ENCODE measurements around the gene KLHDC4.

Gene KLHDC4

DNA sequence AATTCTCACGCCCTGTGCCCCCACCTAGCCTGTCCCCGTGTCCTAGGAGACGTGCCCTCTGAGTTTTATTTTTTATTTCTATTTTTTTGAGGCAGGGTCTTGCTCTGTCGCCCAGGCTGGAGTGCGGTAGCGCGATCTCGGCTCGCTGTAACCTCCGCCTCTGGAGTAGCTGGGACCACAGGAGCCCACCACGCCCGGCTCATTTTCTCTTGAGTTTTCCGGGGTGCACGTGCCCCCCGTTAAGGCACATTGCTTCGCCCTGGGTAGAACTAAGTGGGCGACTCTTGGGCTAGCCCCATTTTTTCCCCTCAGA lies 655 bp upstream of the KLHDC4 start:
- TF ChIP-seq POLR2A (IDR thresholded peaks at IDR 0.05; ENCODE audit: low read length) (no peak), GATA1 (IDR thresholded peaks at IDR 0.05; ENCODE audit: low read depth, low read length) (no peak)
- no peak for DNase-seq

DNA sequence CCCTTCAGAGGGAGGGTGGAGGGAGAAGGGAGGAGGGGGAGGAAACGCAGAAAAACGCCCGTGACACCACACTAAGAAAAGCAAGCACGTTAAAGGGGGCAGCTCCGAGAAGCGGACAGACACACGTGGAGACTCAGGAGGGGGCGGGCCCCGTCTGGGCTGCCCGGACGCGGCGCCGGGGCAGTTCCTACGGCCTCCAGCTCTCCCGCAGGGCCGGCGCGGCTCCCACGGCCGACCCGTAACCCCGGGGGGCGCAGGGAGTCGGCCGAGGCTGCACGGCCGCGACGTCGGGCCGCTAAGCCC lies 362 bp downstream of the KLHDC4 start:
- peak; percentile 57 to 67 for DNase-seq
- no peak for TF ChIP-seq GATA1 (IDR thresholded peaks at IDR 0.05; ENCODE audit: low read depth, low read length)
- TF ChIP-seq POLR2A (IDR thresholded peaks at IDR 0.05; ENCODE audit: low read length) = no peak

- TF ChIP-seq POLR2A (IDR thresholded peaks at IDR 0.05; ENCODE audit: low read length) (no peak), GATA1 (IDR thresholded peaks at IDR 0.05; ENCODE audit: low read depth, low read length) (no peak)
- no peak for DNase-seq
These were observed 950 bp downstream of the KLHDC4 start for GRCh38 chr16:87764600-87765472.

DNA sequence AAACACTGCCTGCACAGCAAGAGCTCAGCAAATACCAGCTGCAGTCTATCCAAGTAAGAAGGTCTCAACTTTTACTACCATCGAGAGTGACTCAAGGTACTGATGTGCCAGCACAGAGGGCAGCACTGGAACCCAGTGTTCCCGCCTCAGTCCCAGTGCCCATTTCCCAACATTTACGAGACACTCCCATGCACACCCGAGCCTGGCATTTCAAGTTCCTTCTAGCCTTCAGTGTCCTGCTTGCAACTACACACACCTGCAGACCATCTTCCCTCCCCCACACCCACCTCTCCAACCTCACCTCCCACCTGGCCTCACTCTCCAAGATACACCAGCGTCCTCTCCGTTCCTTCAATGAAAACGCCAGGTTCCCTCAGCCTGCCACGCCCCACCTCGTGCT lies 3.2 kb downstream of the KLHDC4 start:
- no peak for DNase-seq
- no peak for TF ChIP-seq POLR2A (IDR thresholded peaks at IDR 0.05; ENCODE audit: low read length)
- TF ChIP-seq GATA1 (IDR thresholded peaks at IDR 0.05; ENCODE audit: low read depth, low read length) = no peak

GRCh38 chr16:87762071-87762571 lies 3.7 kb downstream of the KLHDC4 start:
- no peak for DNase-seq

DNA sequence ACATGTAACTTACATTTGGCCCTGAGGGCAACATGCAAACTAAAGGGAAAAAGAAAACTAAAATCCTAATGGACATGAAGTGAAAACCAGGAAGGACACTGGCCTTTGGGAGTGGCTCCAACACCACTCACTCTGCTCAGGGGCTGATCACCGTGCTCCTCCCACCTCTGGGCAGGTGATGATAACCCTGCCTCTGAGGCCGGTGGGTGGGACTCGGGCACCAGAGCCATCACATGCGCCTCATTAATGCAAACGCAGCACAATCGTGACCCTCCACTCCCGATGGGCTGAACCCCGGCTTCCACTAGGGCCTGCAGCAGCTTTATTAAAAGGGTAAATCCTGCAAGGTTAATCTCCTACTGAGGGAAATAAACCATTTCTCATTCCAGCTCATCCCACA lies 4.7 kb downstream of the KLHDC4 start:
- TF ChIP-seq GATA1 (IDR thresholded peaks at IDR 0.05; ENCODE audit: low read depth, low read length) (no peak), POLR2A (IDR thresholded peaks at IDR 0.05; ENCODE audit: low read length) (no peak)

More at GRCh38 chr16:87762071-87762571, 3.7 kb downstream of the KLHDC4 start:
- TF ChIP-seq GATA1 (IDR thresholded peaks at IDR 0.05; ENCODE audit: low read depth, low read length) (no peak), POLR2A (IDR thresholded peaks at IDR 0.05; ENCODE audit: low read length) (no peak)

GRCh38 chr16:87757841-87758426 lies 7.9 kb downstream of the KLHDC4 start:
- no peak for DNase-seq
- TF ChIP-seq POLR2A (IDR thresholded peaks at IDR 0.05; ENCODE audit: low read length) = no peak
- no peak for TF ChIP-seq GATA1 (IDR thresholded peaks at IDR 0.05; ENCODE audit: low read depth, low read length)

More for the DNA sequence above, 4.7 kb downstream of the KLHDC4 start:
- DNase-seq = no peak

DNA sequence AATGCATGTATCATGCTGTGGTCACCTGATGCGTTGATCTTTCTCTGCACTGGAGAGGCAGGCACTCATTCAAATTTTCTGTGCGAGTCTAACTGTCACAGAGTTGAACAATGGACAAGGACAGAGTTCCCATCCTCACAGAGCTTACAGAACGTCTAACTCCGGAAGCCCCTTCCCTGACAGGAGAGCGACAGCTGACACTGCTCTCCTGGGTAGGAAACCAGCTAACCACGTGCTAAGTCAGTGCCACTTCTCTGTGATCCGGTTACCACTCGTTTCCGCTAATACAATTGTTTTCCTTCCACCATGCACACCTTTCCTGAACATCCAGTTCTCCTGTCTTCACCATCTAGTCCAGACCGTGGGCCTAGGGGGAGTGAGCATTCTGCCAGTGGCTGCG lies 11.3 kb downstream of the KLHDC4 start:
- no peak for TF ChIP-seq POLR2A (IDR thresholded peaks at IDR 0.05; ENCODE audit: low read length)
- TF ChIP-seq GATA1 (IDR thresholded peaks at IDR 0.05; ENCODE audit: low read depth, low read length) = no peak
- no peak for DNase-seq

DNA sequence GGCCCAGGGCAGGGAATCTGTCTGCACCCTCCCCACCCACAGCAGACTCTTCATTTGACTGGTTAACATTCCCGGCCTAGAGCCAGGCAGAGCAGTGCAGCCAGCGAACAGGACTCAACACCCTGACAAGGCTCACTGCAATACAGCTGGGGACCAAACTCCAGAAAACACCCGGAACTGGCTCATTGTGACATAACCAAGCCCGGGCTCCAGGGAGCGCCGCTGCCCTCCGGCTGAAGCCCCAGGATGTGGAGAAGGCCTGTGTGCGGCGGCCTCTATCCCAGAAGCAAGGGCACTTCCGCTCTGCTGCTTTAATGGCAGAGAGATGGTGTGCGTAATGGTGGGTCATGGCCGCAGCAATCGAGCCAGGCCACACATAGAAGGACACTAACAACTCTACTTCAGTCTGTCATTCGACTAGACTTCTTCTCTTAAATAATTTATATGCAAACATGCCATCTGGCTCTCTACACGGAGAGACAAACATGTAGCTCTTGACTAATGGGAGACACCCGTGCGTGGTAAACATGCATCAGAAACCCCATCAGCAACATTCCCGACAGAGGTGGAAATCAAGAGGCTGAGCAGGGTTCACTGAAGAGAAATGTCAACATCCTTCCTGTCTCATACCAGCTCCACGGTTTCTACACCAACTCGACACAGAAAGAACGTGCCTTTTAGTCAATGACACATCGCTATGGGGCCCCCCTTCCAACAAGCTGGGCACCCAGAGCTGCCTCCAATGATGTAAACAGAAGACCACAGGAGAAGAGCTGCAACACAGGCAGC lies 18.0 kb downstream of the KLHDC4 start:
- no peak for DNase-seq
- TF ChIP-seq GATA1 (IDR thresholded peaks at IDR 0.05; ENCODE audit: low read depth, low read length) (no peak), POLR2A (IDR thresholded peaks at IDR 0.05; ENCODE audit: low read length) (no peak)

- no peak for DNase-seq
- TF ChIP-seq POLR2A (IDR thresholded peaks at IDR 0.05; ENCODE audit: low read length) = no peak
- no peak for TF ChIP-seq GATA1 (IDR thresholded peaks at IDR 0.05; ENCODE audit: low read depth, low read length)
These were observed 19.6 kb downstream of the KLHDC4 start for GRCh38 chr16:87746178-87746577.

- no peak for DNase-seq
- TF ChIP-seq GATA1 (IDR thresholded peaks at IDR 0.05; ENCODE audit: low read depth, low read length) = no peak
- TF ChIP-seq POLR2A (IDR thresholded peaks at IDR 0.05; ENCODE audit: low read length) = no peak
These were observed 20.9 kb downstream of the KLHDC4 start for GRCh38 chr16:87744750-87745514.

- TF ChIP-seq POLR2A (IDR thresholded peaks at IDR 0.05; ENCODE audit: low read length) (no peak), GATA1 (IDR thresholded peaks at IDR 0.05; ENCODE audit: low read depth, low read length) (no peak)
- no peak for DNase-seq
These were observed 22.9 kb downstream of the KLHDC4 start for GRCh38 chr16:87742781-87743490.

All from erythroblast (primary cell).